ENCODE results near the gene AMER1. TPM values are rescaled to one million over a fixed set of nuclear protein-coding genes. Genes with fewer than 3 reads are reported as not detected.

Gene AMER1
- polyA plus RNA-seq, 2 donors, result 1.5 to 2.2 TPM

Other genes with a start within 250 kb of the AMER1 start
- under 1 TPM; 0.18 to 0.24 TPM for gene ASB12, start 24.9 kb upstream of the AMER1 start, polyA plus RNA-seq
- 1 to 10 TPM; 1.2 to 1.3 TPM for gene MTMR8, start 189.7 kb upstream of the AMER1 start, polyA plus RNA-seq

Data from esophagus (tissue), 2 donors.